Neural cell (in vitro differentiated cells): ENCODE results near the gene NFYC. TPM values are rescaled to one million over a fixed set of nuclear protein-coding genes. Genes with fewer than 3 reads are reported as not detected.

Experiments
- H2AFZ ChIP-seq: fragments of 200-600, 300-800 bp; sonication (generic), shearing (Covaris generic); 2 replicates; pipeline ENCODE4 v1.6.0; 2014; ENCODE audit warnings: low read depth, mild to moderate bottlenecking, antibody characterized with exemption, low read length, moderate library complexity
- H3F3A ChIP-seq: fragments of 200-600 bp; shearing (Covaris generic); 2 replicates; pipeline ENCODE4 v1.6.1; 2016; ENCODE audit warnings: mild to moderate bottlenecking, moderate library complexity, mixed read lengths, antibody characterized with exemption, low read length; ENCODE audit not compliant: insufficient read depth, poor library complexity, severe bottlenecking
- H3K27ac ChIP-seq: fragments of 200-600, 300-800 bp; sonication (generic), shearing (Covaris generic); 2 replicates; pipeline ENCODE4 v1.5.1; 2014; ENCODE audit warnings: mild to moderate bottlenecking, low read length, moderate library complexity
- H3K27me3 ChIP-seq: fragments of 300-800, 200-600 bp; sonication (generic), shearing (Covaris generic); 2 replicates; pipeline ENCODE4 v1.6.0; 2014; ENCODE audit warnings: mild to moderate bottlenecking, low read depth, low read length, moderate library complexity; ENCODE audit not compliant: insufficient read depth
- H3K36me3 ChIP-seq: fragments of 300-800, 200-600 bp; sonication (generic), shearing (Covaris generic); 2 replicates; pipeline ENCODE4 v1.5.1; 2014; ENCODE audit warnings: mild to moderate bottlenecking, antibody characterized with exemption, low read length, moderate library complexity; ENCODE audit not compliant: insufficient read depth
- H3K4me2 ChIP-seq: fragments of 300-800, 200-600 bp; sonication (generic), shearing (Covaris generic); 2 replicates; pipeline ENCODE4 v1.6.0; 2014; ENCODE audit warnings: mild to moderate bottlenecking, low read length
- H3K4me3 ChIP-seq: fragments of 300-800, 200-600 bp; sonication (generic), shearing (Covaris generic); 2 replicates; pipeline ENCODE4 v1.5.1; 2014; ENCODE audit warnings: mild to moderate bottlenecking, low read length, moderate library complexity
- H3K79me2 ChIP-seq: fragments of 200-600 bp; shearing (Covaris generic); replicated peaks from 2 replicates; pipeline ENCODE4 v1.6.0; 2014; ENCODE audit warnings: mild to moderate bottlenecking, low read length, moderate library complexity; ENCODE audit not compliant: insufficient read depth
- H3K9ac ChIP-seq: fragments of 300-800, 200-600 bp; sonication (generic), shearing (Covaris generic); 2 replicates; pipeline ENCODE4 v1.6.1; 2016; ENCODE audit warnings: mild to moderate bottlenecking, low read length, mixed read lengths
- H3K9me2 ChIP-seq: fragments of 200-600 bp; shearing (Covaris generic); 2 replicates; pipeline ENCODE4 v1.6.1; 2016; ENCODE audit warnings: mild to moderate bottlenecking, low read length, mixed read lengths; ENCODE audit not compliant: insufficient read depth
- H3K9me3 ChIP-seq: fragments of 200-600, 300-800 bp; sonication (generic), shearing (Covaris generic); 2 replicates; pipeline ENCODE4 v1.6.1; 2016; ENCODE audit warnings: mild to moderate bottlenecking, mixed run types, low read length, moderate library complexity, mixed read lengths
- H4K20me1 ChIP-seq: fragments of 200-600 bp; shearing (Covaris generic); 2 replicates; pipeline ENCODE4 v1.6.1; 2016; ENCODE audit warnings: mild to moderate bottlenecking, mixed run types; ENCODE audit not compliant: insufficient read depth
- EP300 ChIP-seq: fragments of 450-650 bp; conservative IDR thresholded peaks from 2 replicates; pipeline ENCODE4 v1.6.1; 2014; ENCODE audit warnings: antibody characterized with exemption, mild to moderate bottlenecking, moderate library complexity; ENCODE audit not compliant: poor library complexity, severe bottlenecking
- EZH2 ChIP-seq: fragments of 200-600, 300-800 bp; shearing (Covaris generic), sonication (generic); IDR thresholded peaks from 2 replicates; pipeline ENCODE4 v1.6.1; 2014; ENCODE audit warnings: antibody characterized with exemption, low read length, borderline replicate concordance, mild to moderate bottlenecking; ENCODE audit not compliant: insufficient read depth, poor library complexity, severe bottlenecking
- MXI1 ChIP-seq: fragments of 450-650 bp; conservative IDR thresholded peaks from 2 replicates; pipeline ENCODE4 v1.6.1; 2014; ENCODE audit warnings: antibody characterized with exemption, mild to moderate bottlenecking; ENCODE audit not compliant: poor library complexity, severe bottlenecking
- POLR2AphosphoS5 ChIP-seq: IDR thresholded peaks from 2 replicates; pipeline ENCODE4 v1.6.1; 2012
- RAD21 ChIP-seq: fragments of 450-650 bp; conservative IDR thresholded peaks from 2 replicates; pipeline ENCODE4 v1.6.1; 2014; ENCODE audit warnings: antibody characterized with exemption, mild to moderate bottlenecking, moderate library complexity
- SMC3 ChIP-seq: fragments of 450-650 bp; conservative IDR thresholded peaks from 2 replicates; pipeline ENCODE4 v1.6.1; 2014; ENCODE audit warnings: antibody characterized with exemption, mild to moderate bottlenecking, moderate library complexity; ENCODE audit not compliant: poor library complexity
- TAF1 ChIP-seq: IDR thresholded peaks from 2 replicates; pipeline ENCODE4 v1.6.1; 2012; ENCODE audit warnings: low read depth
- polyA plus RNA-seq: library from polyadenylated mRNA; depleted of rRNA; stranded (reverse); fragments of >200 nt; gene quantifications from 2 replicates; pipeline ENCODE4 v1.2.3, GENCODE V29; 2014
- TF ChIP-seq, protein P1 (sequence below): fragments of 450-650 bp; IDR thresholded peaks from 2 replicates; pipeline ENCODE4 v1.5.1; 2014; ENCODE audit warnings: antibody characterized with exemption, mild to moderate bottlenecking, moderate library complexity; ENCODE audit not compliant: poor library complexity, severe bottlenecking
- TF ChIP-seq, protein P2 (sequence below): IDR thresholded peaks from 2 replicates; pipeline ENCODE4 v1.6.1; 2012; ENCODE audit warnings: borderline replicate concordance

NFYC gene
- polyA plus RNA-seq, 1 donor from 2014 or later: 66.0 TPM

DNA sequence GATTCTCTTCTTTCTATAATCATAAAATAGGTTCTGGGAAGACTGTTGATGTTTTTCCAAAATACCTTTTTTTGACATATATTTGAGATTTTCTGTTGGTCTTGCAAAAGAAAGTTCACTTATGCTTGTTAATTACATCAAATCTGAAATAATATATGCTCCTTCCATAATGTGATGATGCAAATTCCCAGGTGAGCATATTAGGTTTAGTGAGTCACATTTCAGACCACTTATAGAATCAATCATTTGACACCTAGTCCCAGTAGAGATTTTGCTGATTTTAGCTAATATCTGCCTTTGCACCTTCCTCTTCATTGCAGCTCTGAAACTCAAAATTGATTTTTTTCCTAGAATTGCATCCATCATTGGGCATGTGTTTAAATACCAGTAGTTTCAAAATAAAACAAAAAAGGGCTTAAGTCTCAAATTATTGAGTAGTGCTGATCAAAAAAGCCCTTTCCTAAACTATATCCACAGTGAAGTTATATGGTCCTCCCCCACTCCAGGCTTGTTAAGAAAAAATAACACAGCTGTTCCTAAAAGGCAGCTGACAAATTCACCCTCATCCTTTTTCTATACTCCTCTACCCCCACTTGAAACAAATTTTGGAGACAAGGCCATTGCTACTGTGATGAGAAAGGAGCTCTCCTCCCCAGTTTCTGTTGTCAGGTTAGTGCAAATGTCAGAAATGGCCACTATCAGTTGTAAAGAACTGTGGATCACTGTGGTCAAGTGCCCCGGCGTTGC lies 55.0 kb downstream of the NFYC start:
- H3K36me3 ChIP-seq: peaks cover 18% of the 10 kb centered on the region
- H3K79me2 ChIP-seq: peaks cover 13% of the 10 kb centered on the region
- no peaks in the 10 kb centered on the region for H3K9me3 ChIP-seq
- no peak overlapping the region for H2AFZ ChIP-seq
- H3K27ac ChIP-seq: no peak overlapping the region
- H3K4me2 ChIP-seq: no peak overlapping the region
- H3K4me3 ChIP-seq: peak overlapping the region; percentile 3
- H3F3A ChIP-seq: no peaks in the 10 kb centered on the region
- no peaks in the 10 kb centered on the region for H3K9me2 ChIP-seq
- no peaks in the 10 kb centered on the region for H4K20me1 ChIP-seq
- H3K9ac ChIP-seq: no peak overlapping the region
- H3K27me3 ChIP-seq: no peaks in the 10 kb centered on the region
- TF ChIP-seq SMC3: no peak
- TF ChIP-seq POLR2AphosphoS5: peak; percentile 53

DNA sequence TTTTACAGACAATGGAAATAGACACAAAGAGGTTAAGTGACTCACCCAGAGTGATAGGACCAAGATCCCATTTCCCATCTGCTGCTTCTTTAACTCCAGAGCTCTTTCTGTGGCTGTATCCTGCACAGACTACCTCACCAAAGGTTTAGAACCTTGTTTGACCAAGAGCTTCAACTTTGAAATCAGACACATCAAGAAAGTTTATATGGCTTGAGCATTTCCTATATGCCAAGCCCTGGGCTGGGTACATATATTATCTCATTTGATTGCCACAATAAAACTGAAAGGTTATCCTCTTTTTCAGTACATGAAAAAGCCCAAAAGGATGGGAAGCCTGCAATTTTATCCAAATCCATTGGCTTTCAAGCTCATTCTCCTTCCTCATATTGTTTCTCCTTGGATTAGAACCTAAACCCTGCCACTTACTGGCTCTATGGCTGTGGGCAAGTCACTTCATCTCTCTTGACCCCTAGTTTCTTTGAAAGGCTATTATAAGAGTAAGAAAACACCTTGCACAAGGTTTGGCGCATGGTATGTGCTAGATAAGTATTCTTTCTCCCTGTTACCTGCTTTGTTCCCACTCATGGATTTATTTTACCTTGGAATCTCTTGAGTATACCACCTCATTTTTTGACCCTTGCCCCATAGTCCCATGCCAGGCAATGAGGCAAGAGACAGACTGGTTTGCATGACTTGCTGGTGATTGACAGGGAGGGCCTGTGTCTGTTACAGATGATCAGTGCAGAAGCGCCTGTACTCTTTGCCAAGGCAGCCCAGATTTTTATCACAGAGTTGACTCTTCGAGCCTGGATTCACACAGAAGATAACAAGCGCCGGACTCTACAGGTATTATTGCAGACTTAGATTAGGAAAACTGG lies 57.6 kb downstream of the NFYC start:
- Histone ChIP-seq H2AFZ (no peak overlapping the region), H3K27me3 (no peaks in the 10 kb centered on the region), H3K9me2 (no peaks in the 10 kb centered on the region), H3K4me3 (no peak overlapping the region), H3K79me2 (no peaks in the 10 kb centered on the region), H3K36me3 (peaks cover 14% of the 10 kb centered on the region), H3K27ac (no peak overlapping the region), H3K9me3 (no peaks in the 10 kb centered on the region), H3F3A (no peaks in the 10 kb centered on the region), H3K9ac (no peak overlapping the region), H4K20me1 (no peaks in the 10 kb centered on the region), H3K4me2 (no peak overlapping the region)
- TF ChIP-seq EP300 (no peak), SMC3 (no peak), MXI1 (no peak), RAD21 (no peak), TAF1 (no peak), POLR2AphosphoS5 (no peak), EZH2 (no peak)
- TF ChIP-seq, protein P1, sequence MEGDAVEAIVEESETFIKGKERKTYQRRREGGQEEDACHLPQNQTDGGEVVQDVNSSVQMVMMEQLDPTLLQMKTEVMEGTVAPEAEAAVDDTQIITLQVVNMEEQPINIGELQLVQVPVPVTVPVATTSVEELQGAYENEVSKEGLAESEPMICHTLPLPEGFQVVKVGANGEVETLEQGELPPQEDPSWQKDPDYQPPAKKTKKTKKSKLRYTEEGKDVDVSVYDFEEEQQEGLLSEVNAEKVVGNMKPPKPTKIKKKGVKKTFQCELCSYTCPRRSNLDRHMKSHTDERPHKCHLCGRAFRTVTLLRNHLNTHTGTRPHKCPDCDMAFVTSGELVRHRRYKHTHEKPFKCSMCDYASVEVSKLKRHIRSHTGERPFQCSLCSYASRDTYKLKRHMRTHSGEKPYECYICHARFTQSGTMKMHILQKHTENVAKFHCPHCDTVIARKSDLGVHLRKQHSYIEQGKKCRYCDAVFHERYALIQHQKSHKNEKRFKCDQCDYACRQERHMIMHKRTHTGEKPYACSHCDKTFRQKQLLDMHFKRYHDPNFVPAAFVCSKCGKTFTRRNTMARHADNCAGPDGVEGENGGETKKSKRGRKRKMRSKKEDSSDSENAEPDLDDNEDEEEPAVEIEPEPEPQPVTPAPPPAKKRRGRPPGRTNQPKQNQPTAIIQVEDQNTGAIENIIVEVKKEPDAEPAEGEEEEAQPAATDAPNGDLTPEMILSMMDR: no peak
- TF ChIP-seq, protein P2, sequence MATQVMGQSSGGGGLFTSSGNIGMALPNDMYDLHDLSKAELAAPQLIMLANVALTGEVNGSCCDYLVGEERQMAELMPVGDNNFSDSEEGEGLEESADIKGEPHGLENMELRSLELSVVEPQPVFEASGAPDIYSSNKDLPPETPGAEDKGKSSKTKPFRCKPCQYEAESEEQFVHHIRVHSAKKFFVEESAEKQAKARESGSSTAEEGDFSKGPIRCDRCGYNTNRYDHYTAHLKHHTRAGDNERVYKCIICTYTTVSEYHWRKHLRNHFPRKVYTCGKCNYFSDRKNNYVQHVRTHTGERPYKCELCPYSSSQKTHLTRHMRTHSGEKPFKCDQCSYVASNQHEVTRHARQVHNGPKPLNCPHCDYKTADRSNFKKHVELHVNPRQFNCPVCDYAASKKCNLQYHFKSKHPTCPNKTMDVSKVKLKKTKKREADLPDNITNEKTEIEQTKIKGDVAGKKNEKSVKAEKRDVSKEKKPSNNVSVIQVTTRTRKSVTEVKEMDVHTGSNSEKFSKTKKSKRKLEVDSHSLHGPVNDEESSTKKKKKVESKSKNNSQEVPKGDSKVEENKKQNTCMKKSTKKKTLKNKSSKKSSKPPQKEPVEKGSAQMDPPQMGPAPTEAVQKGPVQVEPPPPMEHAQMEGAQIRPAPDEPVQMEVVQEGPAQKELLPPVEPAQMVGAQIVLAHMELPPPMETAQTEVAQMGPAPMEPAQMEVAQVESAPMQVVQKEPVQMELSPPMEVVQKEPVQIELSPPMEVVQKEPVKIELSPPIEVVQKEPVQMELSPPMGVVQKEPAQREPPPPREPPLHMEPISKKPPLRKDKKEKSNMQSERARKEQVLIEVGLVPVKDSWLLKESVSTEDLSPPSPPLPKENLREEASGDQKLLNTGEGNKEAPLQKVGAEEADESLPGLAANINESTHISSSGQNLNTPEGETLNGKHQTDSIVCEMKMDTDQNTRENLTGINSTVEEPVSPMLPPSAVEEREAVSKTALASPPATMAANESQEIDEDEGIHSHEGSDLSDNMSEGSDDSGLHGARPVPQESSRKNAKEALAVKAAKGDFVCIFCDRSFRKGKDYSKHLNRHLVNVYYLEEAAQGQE: no peak
